SK-N-SH treated with all-trans-retinoic acid at 6 μM for 48 hours (cell line): Measurements from ENCODE around the gene ROBO2.

Experiments used
- ATAC-seq: fragments of 200-7000 bp; cut with Tn5 transposase; 3 replicates; pipeline ENCODE4 v1.9.1; 2020; ENCODE audit warnings: mild to moderate bottlenecking, moderate library complexity
- BACH2 ChIP-seq: fragments of 250-450 bp; sonication (Bioruptor Pico); IDR thresholded peaks from 2 replicates; pipeline ENCODE4 v1.9.0; 2021; ENCODE audit warnings: mild to moderate bottlenecking, borderline replicate concordance
- CREB5 ChIP-seq: fragments of 250-450 bp; sonication (Bioruptor Pico); IDR thresholded peaks from 2 replicates; pipeline ENCODE4 v1.5.1; 2020; ENCODE audit warnings: low read depth, mild to moderate bottlenecking, moderate library complexity
- CSDC2 ChIP-seq: fragments of 250-450 bp; sonication (Bioruptor Pico); IDR thresholded peaks from 2 replicates; pipeline ENCODE4 v1.5.0; 2020; ENCODE audit warnings: mild to moderate bottlenecking, moderate library complexity
- CSRNP3 ChIP-seq: fragments of 250-450 bp; sonication (Bioruptor Pico); IDR thresholded peaks from 2 replicates; pipeline ENCODE4 v1.5.1; 2021; ENCODE audit warnings: mild to moderate bottlenecking, moderate library complexity
- ESRRG ChIP-seq: fragments of 250-450 bp; sonication (Bioruptor Pico); IDR thresholded peaks from 2 replicates; pipeline ENCODE4 v1.6.1; 2021; ENCODE audit warnings: mild to moderate bottlenecking
- GLIS3 ChIP-seq: fragments of 250-450 bp; sonication (Bioruptor Pico); IDR thresholded peaks from 2 replicates; pipeline ENCODE4 v1.5.0; 2020; ENCODE audit warnings: mild to moderate bottlenecking, moderate library complexity
- ISL1 ChIP-seq: fragments of 250-450 bp; sonication (Bioruptor Pico); IDR thresholded peaks from 2 replicates; pipeline ENCODE4 v2.1.2; 2022; ENCODE audit warnings: mild to moderate bottlenecking, moderate library complexity
- PATZ1 ChIP-seq: fragments of 250-450 bp; sonication (Bioruptor Pico); IDR thresholded peaks from 2 replicates; pipeline ENCODE4 v1.8.0; 2020; ENCODE audit warnings: mild to moderate bottlenecking, moderate library complexity, borderline replicate concordance
- POU6F1 ChIP-seq: fragments of 250-450 bp; sonication (Bioruptor Pico); IDR thresholded peaks from 2 replicates; pipeline ENCODE4 v1.8.0; 2021; ENCODE audit warnings: low read depth, mild to moderate bottlenecking, moderate library complexity, borderline replicate concordance
- PPARA ChIP-seq: fragments of 250-450 bp; sonication (Bioruptor Pico); IDR thresholded peaks from 2 replicates; pipeline ENCODE4 v1.5.0; 2020; ENCODE audit warnings: mild to moderate bottlenecking, borderline replicate concordance
- RARB ChIP-seq: fragments of 250-450 bp; sonication (Bioruptor Pico); IDR thresholded peaks from 2 replicates; pipeline ENCODE4 v1.8.0; 2021; ENCODE audit warnings: mild to moderate bottlenecking, moderate library complexity
- SNAI2 ChIP-seq: fragments of 250-450 bp; sonication (Bioruptor Pico); IDR thresholded peaks from 2 replicates; pipeline ENCODE4 v1.5.0; 2020; ENCODE audit warnings: mild to moderate bottlenecking, moderate library complexity
- TCF4 ChIP-seq: fragments of 250-450 bp; sonication (Bioruptor Pico); IDR thresholded peaks from 2 replicates; pipeline ENCODE4 v1.8.0; 2021; ENCODE audit warnings: mild to moderate bottlenecking, moderate library complexity, borderline replicate concordance
- TOX ChIP-seq: fragments of 250-450 bp; sonication (Bioruptor Pico); IDR thresholded peaks from 2 replicates; pipeline ENCODE4 v1.8.0; 2021; ENCODE audit warnings: mild to moderate bottlenecking, moderate library complexity, borderline replicate concordance
- TSHZ2 ChIP-seq: fragments of 250-450 bp; sonication (Bioruptor Pico); IDR thresholded peaks from 2 replicates; pipeline ENCODE4 v1.5.0; 2020; ENCODE audit warnings: mild to moderate bottlenecking, moderate library complexity
- ZC3H10 ChIP-seq: fragments of 250-450 bp; sonication (Bioruptor Pico); IDR thresholded peaks from 2 replicates; pipeline ENCODE4 v1.5.1; 2021; ENCODE audit warnings: mild to moderate bottlenecking, moderate library complexity
- ZFP3 ChIP-seq: fragments of 250-450 bp; sonication (Bioruptor Pico); IDR thresholded peaks from 2 replicates; pipeline ENCODE4 v1.5.0; 2020; ENCODE audit warnings: mild to moderate bottlenecking, moderate library complexity
- ZFP30 ChIP-seq: fragments of 450-650 bp; formaldehyde crosslinking; IDR thresholded peaks from 2 replicates; pipeline ENCODE4 v1.5.0; 2022; ENCODE audit warnings: mild to moderate bottlenecking, moderate library complexity
- ZNF565 ChIP-seq: fragments of 450-650 bp; formaldehyde crosslinking; conservative IDR thresholded peaks from 2 replicates; pipeline ENCODE4 v1.5.0; 2020; ENCODE audit warnings: low read depth, mild to moderate bottlenecking, moderate library complexity
- ZNF8 ChIP-seq: fragments of 450-650 bp; formaldehyde crosslinking; IDR thresholded peaks from 2 replicates; pipeline ENCODE4 v1.5.0; 2020; ENCODE audit warnings: mild to moderate bottlenecking, moderate library complexity

ROBO2 gene

GRCh38 chr3:77325702-77326101 lies 285.8 kb downstream of the ROBO2 start (continued):
- TF ChIP-seq CSDC2 (CRISPR knock-in tag) (no peak), TSHZ2 (CRISPR knock-in tag) (no peak), ZNF565 (CRISPR knock-in tag) (no peak)

GRCh38 chr3:77326586-77326985 lies 286.7 kb downstream of the ROBO2 start:
- TF ChIP-seq CSRNP3 (CRISPR knock-in tag) (no peak), ZFP3 (no peak), POU6F1 (CRISPR knock-in tag) (no peak), PATZ1 (CRISPR knock-in tag) (no peak), BACH2 (CRISPR knock-in tag) (no peak), ESRRG (no peak), ISL1 (CRISPR knock-in tag) (no peak), TCF4 (CRISPR knock-in tag) (no peak), RARB (no peak), TSHZ2 (CRISPR knock-in tag) (no peak), ZFP30 (no peak), ZNF565 (CRISPR knock-in tag) (no peak), GLIS3 (CRISPR knock-in tag) (no peak), TOX (CRISPR knock-in tag) (no peak), PPARA (no peak), ZC3H10 (no peak), CREB5 (CRISPR knock-in tag) (no peak), SNAI2 (CRISPR knock-in tag) (no peak), ZNF8 (CRISPR knock-in tag) (no peak)
- ATAC-seq: no peak
